ENCODE results near the gene MST1.

GRCh38 chr3:49641921-49642707 is 47.2 kb downstream of the MST1 start:
- TF ChIP-seq CTCF (IDR thresholded peaks at IDR 0.05) (no peak), POLR2A (IDR thresholded peaks at IDR 0.05) (no peak)

Measured in adrenal gland (tissue), 5 donors.